Mucosa of descending colon (tissue), 3 donors: ENCODE data around the gene FYN. TPM values are rescaled to one million over a fixed set of nuclear protein-coding genes. Genes with fewer than 3 reads are reported as not detected.

Source experiments
- ATAC-seq: fragments of 200-7000 bp; cut with Tn5 transposase; one replicate; pipeline ENCODE4 v1.9.1; 2020; ENCODE audit warnings: mild to moderate bottlenecking, moderate library complexity
- DNase-seq, 3 donors: peaks; one replicate each; pipeline ENCODE4 v3.0.0-alpha.2; 2020
- H3K36me3 ChIP-seq: fragments of 200-600 bp; one replicate; pipeline ENCODE4 v1.8.0; 2021; ENCODE audit warnings: low read depth, mild to moderate bottlenecking
- H3K4me1 ChIP-seq: fragments of 200-600 bp; one replicate; pipeline ENCODE4 v1.8.0; 2021; ENCODE audit warnings: low read depth, mild to moderate bottlenecking
- H3K4me3 ChIP-seq: fragments of 200-600 bp; one replicate; pipeline ENCODE4 v1.8.0; 2021; ENCODE audit warnings: mild to moderate bottlenecking
- H3K9me3 ChIP-seq: fragments of 200-600 bp; one replicate; pipeline ENCODE4 v1.8.0; 2021; ENCODE audit warnings: mild to moderate bottlenecking
- intact Hi-C, 2 donors: fragments of 100-400 bp; cut with DNase I in 1 of 2; cut with micrococcal nuclease in 1 of 2; formaldehyde crosslinking; loops; one replicate each; pipeline versions ENCODE4 v1.11.0 to v1.11.1; 2022; cut with DNase I, micrococcal nuclease
- total RNA-seq, 3 donors: library from RNA; stranded (reverse); fragmentation: NEBNext Ultra II Directional in 2 of 3; extraction: Animal tissue kit (Norgen Biotek cat#: 25700) in 2 of 3; gene quantifications; one replicate each; pipeline versions ENCODE4 v1.2.1 to v1.2.4, GENCODE V29; 2021 to 2023
- TF ChIP-seq, protein P1 (sequence below): fragments of 200-600 bp; IDR thresholded peaks from one replicate; pipeline ENCODE4 v1.8.0; 2022; ENCODE audit warnings: antibody characterized with exemption, mild to moderate bottlenecking
- donor health status: DM: no; HTN: no; CAD: no; lungs with moderate emphysema.
- donor health status: DM: no; HTN: no; CAD: no.
- donor health status: DM: no; HTN: yes; CAD: no.

Gene FYN
- total RNA-seq, 3 donors from 2014 or later = 15.0 to 63.0 (median 24.8) TPM

DNA sequence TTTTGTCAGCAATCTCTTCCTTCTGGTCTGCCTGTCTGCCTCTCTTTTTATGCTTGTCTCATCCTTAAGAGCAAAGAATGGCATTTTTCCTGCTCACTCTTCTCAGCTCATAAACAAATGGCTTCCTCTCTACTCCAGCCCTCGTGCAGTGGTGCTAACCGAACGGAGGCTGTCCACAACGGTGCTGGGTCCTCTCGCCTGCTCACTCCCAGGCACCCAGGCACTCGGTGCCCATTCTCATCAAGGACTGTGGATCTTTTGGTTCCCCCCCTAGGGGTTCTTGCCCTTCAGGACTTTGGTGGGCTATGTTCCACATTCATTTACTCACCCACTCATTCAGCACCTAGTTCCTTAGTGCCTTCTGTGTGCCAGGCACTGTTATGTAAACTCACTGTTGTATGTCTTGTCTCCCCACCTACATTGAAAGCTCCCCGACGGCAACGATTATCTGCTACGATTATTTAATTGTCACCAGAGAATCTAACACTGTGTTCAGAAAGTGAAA is 113.9 kb downstream of the FYN start:
- H3K4me1 ChIP-seq = no peaks in the 10 kb centered on the region
- ATAC-seq (peak; percentile 9), DNase-seq (no peak)
- intact Hi-C loops = no loop called here
- H3K36me3 ChIP-seq = no peaks in the 10 kb centered on the region
- no peaks in the 10 kb centered on the region for H3K9me3 ChIP-seq
- H3K4me3 ChIP-seq = no peak overlapping the region
- TF ChIP-seq, protein P1, sequence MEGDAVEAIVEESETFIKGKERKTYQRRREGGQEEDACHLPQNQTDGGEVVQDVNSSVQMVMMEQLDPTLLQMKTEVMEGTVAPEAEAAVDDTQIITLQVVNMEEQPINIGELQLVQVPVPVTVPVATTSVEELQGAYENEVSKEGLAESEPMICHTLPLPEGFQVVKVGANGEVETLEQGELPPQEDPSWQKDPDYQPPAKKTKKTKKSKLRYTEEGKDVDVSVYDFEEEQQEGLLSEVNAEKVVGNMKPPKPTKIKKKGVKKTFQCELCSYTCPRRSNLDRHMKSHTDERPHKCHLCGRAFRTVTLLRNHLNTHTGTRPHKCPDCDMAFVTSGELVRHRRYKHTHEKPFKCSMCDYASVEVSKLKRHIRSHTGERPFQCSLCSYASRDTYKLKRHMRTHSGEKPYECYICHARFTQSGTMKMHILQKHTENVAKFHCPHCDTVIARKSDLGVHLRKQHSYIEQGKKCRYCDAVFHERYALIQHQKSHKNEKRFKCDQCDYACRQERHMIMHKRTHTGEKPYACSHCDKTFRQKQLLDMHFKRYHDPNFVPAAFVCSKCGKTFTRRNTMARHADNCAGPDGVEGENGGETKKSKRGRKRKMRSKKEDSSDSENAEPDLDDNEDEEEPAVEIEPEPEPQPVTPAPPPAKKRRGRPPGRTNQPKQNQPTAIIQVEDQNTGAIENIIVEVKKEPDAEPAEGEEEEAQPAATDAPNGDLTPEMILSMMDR = no peak

DNA sequence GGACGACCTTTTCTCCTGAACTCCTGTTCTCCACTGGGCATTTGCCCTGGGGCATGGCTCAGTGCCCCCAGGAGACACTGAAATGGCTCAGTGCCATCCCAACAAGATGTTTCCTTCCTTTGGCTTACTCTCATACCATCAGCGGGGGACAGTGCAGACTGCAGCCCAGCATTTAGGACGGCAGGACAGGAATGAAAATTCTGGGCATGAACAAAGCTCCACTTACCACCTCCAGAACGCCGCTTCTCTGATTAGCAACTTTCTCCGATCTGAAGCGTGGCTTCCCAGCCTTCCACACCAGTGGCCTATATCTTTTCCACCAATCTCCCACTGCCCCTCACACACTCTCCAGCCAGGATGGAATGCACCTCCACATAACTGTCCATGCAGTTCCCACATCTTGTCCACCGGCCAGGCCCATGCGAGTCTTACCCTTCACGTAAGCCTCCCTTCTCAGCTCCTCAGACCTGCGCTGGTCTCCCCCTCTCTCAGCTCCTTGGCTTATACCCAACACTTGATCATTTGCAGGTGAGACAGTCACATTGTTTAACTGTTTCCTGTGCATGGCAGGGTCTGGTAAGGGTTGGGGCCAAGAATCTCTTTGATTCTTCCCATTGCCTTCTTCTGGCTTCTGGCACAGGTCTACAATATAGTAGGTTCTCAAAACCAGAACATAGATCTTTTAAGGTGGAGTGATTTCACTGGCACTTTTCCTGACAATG is 114.5 kb downstream of the FYN start:
- H3K36me3 ChIP-seq = no peaks in the 10 kb centered on the region
- no peak for DNase-seq
- H3K9me3 ChIP-seq = no peaks in the 10 kb centered on the region
- TF ChIP-seq, protein P1 = no peak
- peak; percentile 31 for ATAC-seq
- intact Hi-C loops = no loop called here
- H3K4me3 ChIP-seq = no peak overlapping the region
- no peaks in the 10 kb centered on the region for H3K4me1 ChIP-seq

DNA sequence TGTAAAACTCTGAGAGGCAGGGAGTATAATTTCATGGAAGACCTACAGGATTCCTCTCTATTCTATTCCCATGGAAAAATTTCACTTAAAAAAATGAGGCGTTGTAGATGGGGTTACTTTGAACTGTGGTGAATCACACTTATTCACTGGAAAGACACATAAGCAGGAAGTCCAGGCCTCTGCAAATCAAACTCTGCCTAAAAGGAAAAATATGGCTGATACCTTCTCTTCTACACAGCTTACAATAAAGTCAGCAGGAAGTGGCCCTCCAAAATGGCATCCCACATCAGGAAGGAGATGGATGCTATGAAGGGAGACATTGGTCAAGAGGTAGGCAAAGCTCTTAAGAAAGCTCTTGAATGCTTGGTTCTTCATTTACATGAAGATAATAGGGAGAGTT is 115.9 kb downstream of the FYN start:
- Histone ChIP-seq H3K4me1 (no peaks in the 10 kb centered on the region), H3K36me3 (no peaks in the 10 kb centered on the region), H3K4me3 (no peak overlapping the region), H3K9me3 (no peaks in the 10 kb centered on the region)
- DNase-seq = no peak
- TF ChIP-seq, protein P1 = no peak
- intact Hi-C loops = no loop called here
- peak; percentile 49 for ATAC-seq

DNA sequence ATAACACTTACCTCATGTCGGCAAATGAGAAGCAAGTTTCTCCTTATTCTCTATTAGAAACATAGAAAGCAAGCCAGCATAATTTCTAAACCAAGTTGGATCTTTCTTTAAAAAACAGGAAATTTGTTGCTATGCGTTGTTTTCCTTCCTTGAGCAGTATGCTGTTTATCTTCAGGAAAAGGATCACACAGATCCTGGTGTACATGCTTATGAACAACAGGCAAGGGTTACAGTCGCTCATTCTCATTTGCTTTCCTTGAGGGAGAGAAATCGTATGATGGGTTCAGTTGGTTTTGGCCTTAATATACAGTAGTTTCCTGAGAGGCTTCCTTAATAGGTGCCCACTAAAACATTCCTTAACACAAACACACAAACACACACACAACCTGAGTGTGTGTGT is 118.8 kb downstream of the FYN start:
- Histone ChIP-seq H3K4me1 (no peaks in the 10 kb centered on the region), H3K9me3 (no peaks in the 10 kb centered on the region), H3K4me3 (no peak overlapping the region), H3K36me3 (no peaks in the 10 kb centered on the region)
- ATAC-seq = no peak
- intact Hi-C loops = no loop called here
- DNase-seq = no peak
- TF ChIP-seq, protein P1 = no peak

DNA sequence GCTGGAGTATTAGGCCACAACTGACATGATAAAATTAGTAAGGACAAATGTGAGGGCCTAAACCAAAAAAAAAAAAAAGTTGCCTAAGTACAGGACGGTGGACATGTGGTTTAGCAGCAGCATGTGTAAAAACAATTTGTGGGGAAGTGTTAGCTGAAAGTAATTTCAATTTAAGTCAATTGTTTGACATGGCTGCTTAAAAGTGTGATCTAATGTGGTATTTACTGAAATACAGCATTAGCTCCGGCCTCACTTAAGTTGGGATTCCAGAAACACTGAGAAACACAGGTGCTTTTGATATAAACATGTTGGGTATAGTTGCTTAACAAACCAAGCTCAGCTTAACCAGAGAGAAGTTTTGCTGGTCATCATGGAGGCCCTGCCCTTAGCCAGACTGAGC is 119.7 kb downstream of the FYN start:
- H3K4me1 ChIP-seq = no peaks in the 10 kb centered on the region
- H3K36me3 ChIP-seq = no peaks in the 10 kb centered on the region
- no peak overlapping the region for H3K4me3 ChIP-seq
- ATAC-seq = no peak
- H3K9me3 ChIP-seq = no peaks in the 10 kb centered on the region
- intact Hi-C loops = no loop called here
- TF ChIP-seq, protein P1 = no peak
- no peak for DNase-seq
